AG04450 (cell line): ENCODE measurements around the gene FHAD1. TPM values are rescaled to one million over a fixed set of nuclear protein-coding genes. Genes with fewer than 3 reads are reported as not detected.

Source experiments
- CTCF ChIA-PET: fragments of 300-600, 350-600 bp; formaldehyde crosslinking; extraction: SDS; loops from one replicate; lab custom pipeline; 2022; ENCODE audit warnings: antibody characterized with exemption, inconsistent platforms; lab: Charles Lee
- POLR2A ChIA-PET: fragments of 350-600 bp; formaldehyde crosslinking; extraction: SDS; loops from one replicate; lab custom pipeline; 2021; ENCODE audit warnings: antibody characterized with exemption, inconsistent platforms; lab: Yijun Ruan, JAX
- DNase-seq: peaks from one replicate; pipeline ENCODE4 v3.0.0-alpha.2; 2011; ENCODE audit warnings: low read depth, low spot score
- H3K27ac ChIP-seq: one replicate; pipeline ENCODE4 v1.5.1; 2012; ENCODE audit warnings: low read depth, low read length, control low read depth
- H3K27me3 ChIP-seq: one replicate; pipeline ENCODE4 v1.6.0; 2012; ENCODE audit warnings: low read length; ENCODE audit not compliant: control insufficient read depth, insufficient read depth
- H3K4me3 ChIP-seq: 2 replicates; pipeline ENCODE4 v1.5.1; 2011; ENCODE audit warnings: mild to moderate bottlenecking, low read depth, low read length, control low read depth
- H3K9me3 ChIP-seq: 2 replicates; pipeline ENCODE4 v1.5.1; 2012; ENCODE audit warnings: low read length; ENCODE audit not compliant: control insufficient read depth, insufficient read depth
- polyA plus RNA-seq: library from polyadenylated mRNA; depleted of rRNA; stranded (reverse); fragments of >200 nt; gene quantifications from 2 replicates; pipeline ENCODE4 v1.2.3, GENCODE V29; 2011
- TF ChIP-seq, protein P1 (sequence below): IDR thresholded peaks from 2 replicates; pipeline ENCODE4 v1.5.1; 2011; ENCODE audit warnings: low read depth, low read length, control low read depth, inconsistent platforms

FHAD1 gene
- polyA plus RNA-seq, 1 experiment, result 0.36 TPM

DNA sequence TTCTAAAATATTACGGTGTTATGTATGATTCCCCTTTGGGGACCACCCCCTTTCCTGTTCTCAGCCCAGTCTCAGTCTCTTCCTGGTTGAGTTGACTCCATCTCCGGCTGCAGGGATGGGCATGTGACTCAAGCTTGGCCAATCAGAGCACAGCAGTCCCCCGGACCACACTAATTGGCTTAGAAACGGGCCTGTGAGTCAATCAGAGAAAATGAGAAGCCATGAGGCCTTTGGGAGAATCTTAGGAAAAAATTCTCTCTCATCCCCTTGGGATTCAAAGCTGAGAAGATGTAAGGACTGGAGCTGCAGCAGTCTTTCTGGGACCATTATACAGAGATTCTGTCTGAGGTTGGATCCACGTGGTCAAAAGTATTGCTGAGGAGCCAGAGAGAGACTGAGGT is 10.7 kb upstream of the FHAD1 start:
- H3K4me3 ChIP-seq, result no peak overlapping the region
- POLR2A ChIA-PET, result no interaction called here
- H3K27ac ChIP-seq, result no peak overlapping the region
- CTCF ChIA-PET, result no interaction called here
- DNase-seq, result no peak
- no peaks in the 10 kb centered on the region for H3K9me3 ChIP-seq
- TF ChIP-seq, protein P1, sequence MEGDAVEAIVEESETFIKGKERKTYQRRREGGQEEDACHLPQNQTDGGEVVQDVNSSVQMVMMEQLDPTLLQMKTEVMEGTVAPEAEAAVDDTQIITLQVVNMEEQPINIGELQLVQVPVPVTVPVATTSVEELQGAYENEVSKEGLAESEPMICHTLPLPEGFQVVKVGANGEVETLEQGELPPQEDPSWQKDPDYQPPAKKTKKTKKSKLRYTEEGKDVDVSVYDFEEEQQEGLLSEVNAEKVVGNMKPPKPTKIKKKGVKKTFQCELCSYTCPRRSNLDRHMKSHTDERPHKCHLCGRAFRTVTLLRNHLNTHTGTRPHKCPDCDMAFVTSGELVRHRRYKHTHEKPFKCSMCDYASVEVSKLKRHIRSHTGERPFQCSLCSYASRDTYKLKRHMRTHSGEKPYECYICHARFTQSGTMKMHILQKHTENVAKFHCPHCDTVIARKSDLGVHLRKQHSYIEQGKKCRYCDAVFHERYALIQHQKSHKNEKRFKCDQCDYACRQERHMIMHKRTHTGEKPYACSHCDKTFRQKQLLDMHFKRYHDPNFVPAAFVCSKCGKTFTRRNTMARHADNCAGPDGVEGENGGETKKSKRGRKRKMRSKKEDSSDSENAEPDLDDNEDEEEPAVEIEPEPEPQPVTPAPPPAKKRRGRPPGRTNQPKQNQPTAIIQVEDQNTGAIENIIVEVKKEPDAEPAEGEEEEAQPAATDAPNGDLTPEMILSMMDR, result no peak
- peaks cover 3% of the 10 kb centered on the region for H3K27me3 ChIP-seq

DNA sequence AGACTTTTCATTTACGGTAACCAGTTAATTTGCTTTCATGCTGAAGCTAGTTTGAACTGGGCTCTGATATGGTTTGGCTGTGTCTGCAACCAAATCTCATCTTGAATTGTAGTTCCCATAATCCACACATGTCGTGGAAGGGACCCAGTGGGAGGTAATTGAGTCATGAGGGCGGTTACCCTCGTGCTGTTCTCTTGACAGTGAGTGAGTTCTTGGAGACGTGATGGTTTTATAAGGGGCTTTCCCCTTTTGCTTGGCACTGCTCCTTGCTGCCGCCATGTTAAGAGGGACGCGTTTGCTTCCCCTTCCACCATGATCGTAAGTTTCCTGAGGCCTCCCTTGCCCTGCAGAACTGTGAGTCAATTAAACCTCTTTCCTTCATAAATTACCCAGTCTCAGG is 10.3 kb upstream of the FHAD1 start:
- TF ChIP-seq, protein P1, result no peak
- Histone ChIP-seq H3K4me3 (no peak overlapping the region), H3K27ac (no peak overlapping the region), H3K9me3 (no peaks in the 10 kb centered on the region), H3K27me3 (peaks cover 3% of the 10 kb centered on the region)
- POLR2A ChIA-PET, result no interaction called here
- CTCF ChIA-PET, result no interaction called here
- no peak for DNase-seq

DNA sequence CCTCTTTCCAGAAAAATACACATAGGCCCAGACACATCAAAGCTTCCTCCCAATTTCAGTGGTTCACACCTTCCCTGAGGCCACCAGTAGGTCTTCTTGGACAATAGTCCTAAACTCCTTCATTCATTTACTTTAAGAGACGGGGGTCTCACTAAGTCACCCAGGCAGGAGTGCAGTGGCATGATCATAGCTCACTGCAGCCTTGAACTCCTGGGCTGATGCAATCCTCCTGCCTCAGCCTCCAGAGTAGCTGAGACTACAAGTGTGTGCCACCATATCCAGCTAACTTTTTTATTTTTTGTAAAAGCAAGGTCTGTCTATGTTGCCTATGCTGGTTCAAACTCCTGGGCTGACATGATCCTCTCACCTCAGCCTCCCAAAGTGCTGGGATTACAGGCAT is 8.2 kb upstream of the FHAD1 start:
- TF ChIP-seq, protein P1, result no peak
- Histone ChIP-seq H3K4me3 (no peak overlapping the region), H3K27me3 (peaks cover 3% of the 10 kb centered on the region), H3K9me3 (no peaks in the 10 kb centered on the region), H3K27ac (no peak overlapping the region)
- POLR2A ChIA-PET, result no interaction called here
- no peak for DNase-seq
- CTCF ChIA-PET, result no interaction called here

DNA sequence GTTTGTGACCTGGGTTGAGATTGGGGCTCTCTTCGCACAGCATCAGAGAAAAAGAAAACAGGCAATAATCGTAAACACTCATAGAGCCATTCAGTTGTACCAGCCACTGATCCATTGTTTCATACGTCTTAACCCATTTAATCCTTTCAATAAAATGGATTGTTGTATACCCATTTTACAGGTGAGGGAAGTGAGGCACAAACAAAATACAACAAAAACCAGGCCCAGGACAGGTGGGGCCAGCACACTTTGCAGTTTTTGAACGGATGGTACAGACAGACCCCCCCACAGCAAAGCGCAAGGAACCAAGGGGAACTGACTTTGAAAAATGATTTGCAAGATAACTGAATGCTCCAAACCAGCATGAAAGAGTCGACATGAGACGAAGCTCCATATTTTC is 4.3 kb upstream of the FHAD1 start:
- Histone ChIP-seq H3K27me3 (peaks cover 4% of the 10 kb centered on the region), H3K4me3 (no peak overlapping the region), H3K9me3 (no peaks in the 10 kb centered on the region; the same call in 1 of the 2 replicates), H3K27ac (no peak overlapping the region)
- DNase-seq, result no peak
- TF ChIP-seq, protein P1, result no peak
- ChIA-PET POLR2A (no interaction called here), CTCF (no interaction called here)

DNA sequence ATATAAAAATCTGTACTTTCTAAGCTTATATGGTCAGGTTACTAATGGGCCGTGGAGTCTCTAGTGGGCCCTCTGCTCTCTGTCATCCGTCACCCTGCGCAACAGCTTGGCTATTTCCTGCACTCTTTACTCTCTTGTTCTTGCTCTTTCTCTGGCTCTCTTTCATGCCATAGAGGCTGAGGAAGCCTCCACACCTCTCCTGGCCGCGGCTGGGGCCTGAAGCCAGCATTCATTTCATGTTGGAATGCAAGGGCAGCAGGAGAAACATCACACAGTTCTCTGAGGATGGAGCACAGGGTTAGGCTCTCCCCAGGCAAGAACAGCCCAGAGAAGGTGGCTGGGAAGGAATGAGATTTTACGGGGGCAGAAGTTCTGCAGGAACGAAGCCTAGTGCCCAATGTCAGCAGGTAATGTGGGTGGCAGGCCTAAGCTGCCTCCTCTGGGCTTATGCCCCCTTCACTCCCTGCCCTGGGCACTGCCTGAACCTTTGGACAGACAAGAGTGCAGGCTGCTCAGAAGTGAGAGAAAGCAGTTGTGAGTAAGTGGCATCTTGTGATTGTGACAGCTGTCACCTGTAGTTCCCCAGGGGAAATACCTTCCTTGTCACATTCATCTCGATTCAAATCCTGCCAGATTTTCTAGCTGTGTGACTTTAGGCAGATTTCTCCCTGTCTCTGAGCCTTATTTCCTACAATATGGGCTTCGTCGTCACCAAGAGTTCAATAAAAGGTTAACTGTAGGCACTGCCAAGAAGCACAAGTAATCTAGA is 3.6 kb upstream of the FHAD1 start:
- Histone ChIP-seq H3K9me3 (no peaks in the 10 kb centered on the region; the same call in 1 of the 2 replicates), H3K27ac (no peak overlapping the region), H3K4me3 (no peak overlapping the region), H3K27me3 (peaks cover 4% of the 10 kb centered on the region)
- POLR2A ChIA-PET, result no interaction called here
- CTCF ChIA-PET, result no interaction called here
- no peak for DNase-seq
- TF ChIP-seq, protein P1, result no peak
